H1 (cell line): ENCODE data around the gene SSH2. TPM values are rescaled to one million over a fixed set of nuclear protein-coding genes. Genes with fewer than 3 reads are reported as not detected.

Experiments
- CTCF ChIA-PET: fragments of 300-600 bp; sonication (Branson Sonifier 250); formaldehyde crosslinking; loops from one replicate; lab custom pipeline; 2021; ENCODE audit not compliant: partially characterized antibody; lab: Charles Lee
- POLR2A ChIA-PET: fragments of 300-600 bp; sonication (Branson Sonifier 250); formaldehyde crosslinking; loops from one replicate; lab custom pipeline; 2021; ENCODE audit warnings: inconsistent platforms; ENCODE audit not compliant: partially characterized antibody; lab: Charles Lee
- DNase-seq, 2 experiments: peaks; one replicate each; pipeline versions ENCODE4 v3.0.0 to v3.0.0-alpha.2; 2010 to 2022; ENCODE audit warnings: low spot score in 2 of 2, low read depth in 1 of 2, mixed read lengths in 1 of 2
- FAIRE-seq: peaks from 2 replicates; lab custom pipeline; 2011; peaks lifted over from hg19 to GRCh38; lab: Jason Lieb, UNC
- H2AFZ ChIP-seq: 2 replicates; pipeline ENCODE4 v1.8.1; 2012; ENCODE audit warnings: low read length, inconsistent platforms
- H2AK5ac ChIP-seq: 2 replicates; pipeline ENCODE4 v1.6.1; 2013; ENCODE audit warnings: low read depth, low read length
- H2BK120ac ChIP-seq: replicated peaks from 2 replicates; pipeline ENCODE3; 2013; ENCODE audit warnings: low read depth, low read length, inconsistent platforms
- H2BK12ac ChIP-seq: 2 replicates; pipeline ENCODE4 v1.6.1; 2013; ENCODE audit warnings: low read depth, low read length
- H2BK15ac ChIP-seq: 2 replicates; pipeline ENCODE4 v1.6.1; 2013; ENCODE audit warnings: low read length
- H2BK20ac ChIP-seq: 2 replicates; pipeline ENCODE4 v1.6.1; 2013; ENCODE audit warnings: low read length
- H2BK5ac ChIP-seq: 2 replicates; pipeline ENCODE4 v1.6.1; 2013; ENCODE audit warnings: low read depth, low read length
- H3K14ac ChIP-seq: 2 replicates; pipeline ENCODE4 v1.6.1; 2013; ENCODE audit warnings: inconsistent platforms; ENCODE audit not compliant: insufficient read length
- H3K18ac ChIP-seq: 2 replicates; pipeline ENCODE4 v1.6.1; 2013; ENCODE audit warnings: low read length; ENCODE audit errors: extremely low read depth
- H3K23ac ChIP-seq: 2 replicates; pipeline ENCODE4 v1.6.1; 2013; ENCODE audit warnings: inconsistent platforms; ENCODE audit not compliant: insufficient read length
- H3K23me2 ChIP-seq: 2 replicates; pipeline ENCODE4 v1.6.1; 2013; ENCODE audit warnings: low read depth, low read length
- H3K27ac ChIP-seq: 2 replicates; pipeline ENCODE4 v1.6.1; 2011; ENCODE audit warnings: low read depth, low read length, inconsistent platforms
- H3K27me3 ChIP-seq, 4 experiments: replicated peaks in 1 of 4; 1 replicate in 1 of 4; 2 replicates in 3 of 4; pipeline versions ENCODE4 v1.6.1 to v1.8.1; 2011 to 2013; ENCODE audit warnings: low read length in 3 of 4, mild to moderate bottlenecking in 3 of 4, inconsistent platforms in 2 of 4, mixed read lengths in 2 of 4, moderate library complexity in 1 of 4; ENCODE audit not compliant: control insufficient read depth in 3 of 4, insufficient read depth in 3 of 4; ENCODE audit errors: extremely low read depth in 1 of 4
- H3K36me3 ChIP-seq, 4 experiments: 2 replicates each; pipeline versions ENCODE4 v1.6.1 to v1.8.1; 2011 to 2013; ENCODE audit warnings: mild to moderate bottlenecking in 4 of 4, low read length in 3 of 4, moderate library complexity in 2 of 4, control low read depth in 1 of 4, inconsistent platforms in 1 of 4; ENCODE audit not compliant: insufficient read depth in 4 of 4, control insufficient read depth in 2 of 4
- H3K4ac ChIP-seq: replicated peaks from 2 replicates; pipeline ENCODE3; 2013; ENCODE audit warnings: low read length, low read depth, mixed read lengths, inconsistent platforms; ENCODE audit not compliant: insufficient read length
- H3K4me1 ChIP-seq, 4 experiments: replicated peaks in 1 of 4; 1 replicate in 1 of 4; 2 replicates in 3 of 4; pipeline versions ENCODE4 v1.6.1 to v1.8.1; 2011 to 2013; ENCODE audit warnings: low read length in 3 of 4, inconsistent platforms in 2 of 4, mixed read lengths in 1 of 4; ENCODE audit not compliant: insufficient read depth in 4 of 4, control insufficient read depth in 3 of 4
- H3K4me2 ChIP-seq, 2 experiments: 2 replicates each; pipeline versions ENCODE4 v1.6.1 to v1.8.1; 2011 to 2013; ENCODE audit warnings: low read depth in 2 of 2, low read length in 2 of 2, control low read depth in 1 of 2, inconsistent platforms in 1 of 2, mild to moderate bottlenecking in 1 of 2; ENCODE audit not compliant: insufficient read depth in 1 of 2
- H3K4me3 ChIP-seq, 4 experiments: fragments of 200-600, 300-600 bp in 1 of 4; sonication (generic), shearing (Covaris generic), sonication (Bioruptor Twin) in 1 of 4; 2 replicates each; pipeline versions ENCODE4 v1.5.1 to v1.8.1; 2011 to 2016; ENCODE audit warnings: low read length in 4 of 4, low read depth in 3 of 4, control low read depth in 2 of 4, inconsistent platforms in 2 of 4, mild to moderate bottlenecking in 2 of 4, mixed read lengths in 1 of 4, moderate library complexity in 1 of 4; ENCODE audit not compliant: insufficient read depth in 2 of 4; ENCODE audit errors: extremely low read depth in 1 of 4
- H3K56ac ChIP-seq: replicated peaks from 2 replicates; pipeline ENCODE3; 2013; ENCODE audit warnings: low read depth, mild to moderate bottlenecking, mixed read lengths, low read length, inconsistent platforms; ENCODE audit not compliant: insufficient read length
- H3K79me1 ChIP-seq: 2 replicates; pipeline ENCODE4 v1.6.1; 2013; ENCODE audit warnings: low read depth, low read length, control low read depth
- H3K79me2 ChIP-seq, 2 experiments: 2 replicates each; pipeline versions ENCODE4 v1.6.1 to v1.8.1; 2012 to 2013; ENCODE audit warnings: low read length in 2 of 2, mild to moderate bottlenecking in 2 of 2, inconsistent platforms in 1 of 2; ENCODE audit not compliant: insufficient read depth in 2 of 2, control insufficient read depth in 1 of 2
- H3K9ac ChIP-seq, 4 experiments: replicated peaks in 1 of 4; 1 replicate in 1 of 4; 2 replicates in 3 of 4; pipeline versions ENCODE4 v1.6.1 to v1.8.1; 2011 to 2013; ENCODE audit warnings: low read depth in 3 of 4, low read length in 3 of 4, control low read depth in 2 of 4, mild to moderate bottlenecking in 2 of 4, moderate library complexity in 2 of 4, inconsistent platforms in 1 of 4; ENCODE audit errors: extremely low read depth in 1 of 4
- H3K9me3 ChIP-seq, 2 experiments: 2 replicates each; pipeline versions ENCODE4 v1.6.1 to v1.8.1; 2012 to 2013; ENCODE audit warnings: mild to moderate bottlenecking in 2 of 2, moderate library complexity in 2 of 2, control low read depth in 1 of 2, inconsistent platforms in 1 of 2, low read depth in 1 of 2, low read length in 1 of 2, mixed read lengths in 1 of 2; ENCODE audit not compliant: insufficient read depth in 2 of 2
- H4K20me1 ChIP-seq, 2 experiments: replicated peaks in 1 of 2; 2 replicates each; pipeline versions ENCODE3 to v1.8.1; 2011 to 2013; ENCODE audit warnings: inconsistent platforms in 2 of 2, low read length in 2 of 2, mild to moderate bottlenecking in 1 of 2; ENCODE audit not compliant: insufficient read depth in 2 of 2, control insufficient read depth in 1 of 2
- H4K5ac ChIP-seq: 2 replicates; pipeline ENCODE4 v1.6.1; 2013; ENCODE audit warnings: low read length, low read depth, mixed read lengths, inconsistent platforms; ENCODE audit not compliant: insufficient read length
- H4K8ac ChIP-seq: 2 replicates; pipeline ENCODE4 v1.8.0; 2013; ENCODE audit warnings: mild to moderate bottlenecking, moderate library complexity, low read length, inconsistent platforms; ENCODE audit not compliant: insufficient read depth; ENCODE audit errors: extremely low read depth
- H4K91ac ChIP-seq: replicated peaks from 2 replicates; pipeline ENCODE3; 2013; ENCODE audit warnings: low read length, mixed read lengths, inconsistent platforms; ENCODE audit not compliant: insufficient read length
- RAD21 ChIP-seq, 2 experiments: IDR thresholded peaks in 1 of 2; conservative IDR thresholded peaks in 1 of 2; 2 replicates each; pipeline ENCODE4 v1.6.1; 2011; ENCODE audit warnings: low read depth in 2 of 2, low read length in 2 of 2, improper control_type of control experiment in 1 of 2, inconsistent platforms in 1 of 2, mild to moderate bottlenecking in 1 of 2, moderate library complexity in 1 of 2
- TCF12 ChIP-seq: IDR thresholded peaks from 2 replicates; pipeline ENCODE4 v1.6.1; 2011; ENCODE audit warnings: low read depth, mild to moderate bottlenecking, low read length
- WGBS, 2 experiments: shearing (Covaris generic) in 1 of 2; methylation state at CpG; one replicate each; pipeline versions ENCODE4 v1.1.6 to v1.1.7; 2013 to 2015; ENCODE audit warnings: low lambda C conversion rate in 2 of 2, mixed read lengths in 2 of 2, inconsistent platforms in 1 of 2, low coverage in 1 of 2, missing lambda C conversion rate in 1 of 2; ENCODE audit not compliant: insufficient replicate concordance in 2 of 2, insufficient coverage in 1 of 2, insufficient read length in 1 of 2; ENCODE audit errors: extremely low coverage in 1 of 2, missing lambda C conversion rate in 1 of 2; 5-methylcytosine and 5-hydroxymethylcytosine counted together
- polyA plus RNA-seq, 7 experiments: library from polyadenylated mRNA; depleted of rRNA in 3 of 7; stranded (reverse) in 5 of 7; unstranded in 2 of 7; fragments of >200 nt in 5 of 7; fragments of 200-250 nt in 2 of 7; gene quantifications; 1 replicate in 5 of 7; 2 replicates in 1 of 7; 4 replicates in 1 of 7; pipeline versions ENCODE4 v1.2.1 to v1.2.3, GENCODE V29; 2011 to 2013; ENCODE audit warnings: missing spikeins in 2 of 7, mixed read lengths in 2 of 7
- total RNA-seq: library from RNA; stranded (reverse); fragmentation: NEBNext Ultra II Directional; extraction: Animal tissue kit (Norgen Biotek cat#: 25700); gene quantifications from 2 replicates; pipeline ENCODE4 v1.2.1, GENCODE V29; 2021

Gene SSH2
- total and polyA plus RNA-seq, 2 of the 8 experiments (the other 6 are each of a cell fraction or from before 2014, with no cell fraction given) = 5.2 to 15.9 TPM

GRCh38 chr17:29694918-29695563, 235.0 kb downstream of the SSH2 start:
- H3K23me2 ChIP-seq = no peaks in the 10 kb centered on the region
- no peak overlapping the region for H2BK5ac ChIP-seq
- ChIA-PET POLR2A (no interaction called here), CTCF (interaction anchor here (0.9 kb wide), 1 partner anchor 399 kb away, joined by 3 read pairs; no protein-coding TSS in a partner anchor)
- H2BK12ac ChIP-seq = no peak overlapping the region
- no peak overlapping the region for H3K23ac ChIP-seq
- H4K20me1 ChIP-seq = no peaks in the 10 kb centered on the region
- H3K4me1 ChIP-seq = no peaks in the 10 kb centered on the region
- H3K27ac ChIP-seq = no peak overlapping the region
- H3K36me3 ChIP-seq = no peaks in the 10 kb centered on the region
- no peak overlapping the region for H4K8ac ChIP-seq
- no peaks in the 10 kb centered on the region for H3K79me2 ChIP-seq
- no peak overlapping the region for H3K9ac ChIP-seq
- H3K4me3 ChIP-seq = no peak overlapping the region
- no peak overlapping the region for H2BK20ac ChIP-seq
- no peak overlapping the region for H2AFZ ChIP-seq
- H3K79me1 ChIP-seq = no peaks in the 10 kb centered on the region
- H3K56ac ChIP-seq = no peak overlapping the region
- H3K9me3 ChIP-seq = no peaks in the 10 kb centered on the region
- H3K4me2 ChIP-seq = no peak overlapping the region
- no peak overlapping the region for H3K4ac ChIP-seq
- no peak overlapping the region for H4K5ac ChIP-seq
- no peak overlapping the region for H2AK5ac ChIP-seq
- H2BK120ac ChIP-seq = no peak overlapping the region
- no peak overlapping the region for H3K14ac ChIP-seq
- H3K27me3 ChIP-seq = no peaks in the 10 kb centered on the region
- 89% methylated on average over 5 of the region's 5 CpGs; no CpG with 5 or more reads in 1 of the 2 experiments for WGBS, 2 experiments
- no peak overlapping the region for H2BK15ac ChIP-seq
- H3K18ac ChIP-seq = no peak overlapping the region
- no peak overlapping the region for H4K91ac ChIP-seq
- FAIRE-seq = no peak
- DNase-seq = no peak
- TF ChIP-seq RAD21 (IDR thresholded peaks at IDR 0.05 in 1 of 2, conservative IDR thresholded peaks at IDR 0.05 in 1 of 2; ENCODE audit: low read depth in 2 of 2, low read length in 2 of 2) (no peak), TCF12 (no peak)
